ENCODE measurements around the gene PDE9A.

PDE9A gene

GRCh38 chr21:42785666-42786427 lies 132.4 kb downstream of the PDE9A start:
- no peaks in the 10 kb centered on the region for H3K36me3 ChIP-seq (replicated peaks; ENCODE audit: insufficient read depth, low read length)
- no peak for DNase-seq
- peaks cover 93% of the 10 kb centered on the region for H3K27me3 ChIP-seq (replicated peaks; ENCODE audit: insufficient read depth, low read length)
- H3K9me2 ChIP-seq (replicated peaks; ENCODE audit: insufficient read depth, low read length) = no peaks in the 10 kb centered on the region
- H3F3A ChIP-seq (ENCODE audit: insufficient read depth, low read length) = no peaks in the 10 kb centered on the region
- no peak overlapping the region for H3K4me2 ChIP-seq (ENCODE audit: low read depth, low read length)
- H3K79me2 ChIP-seq (ENCODE audit: low read length) = no peaks in the 10 kb centered on the region
- TF ChIP-seq EZH2phosphoT487 (IDR thresholded peaks at IDR 0.05; ENCODE audit: low read length) (0 out of 2 replicates have a peak, but pooled peaks have one; percentile 72), EZH2 (optimal IDR thresholded peaks at IDR 0.05; ENCODE audit: low read depth, low read length) (no peak)
- no peak overlapping the region for H3K27ac ChIP-seq (ENCODE audit: low read length)
- H3K9ac ChIP-seq (ENCODE audit: low read length) = no peak overlapping the region
- H3K4me1 ChIP-seq (ENCODE audit: low read length) = 0 out of 2 replicates have a peak, but pooled peaks cover 5% of the 10 kb centered on the region
- no peaks in the 10 kb centered on the region for H3K9me3 ChIP-seq (replicated peaks; ENCODE audit: insufficient read depth, low read length)
- no peaks in the 10 kb centered on the region; the same call in 1 of the 2 replicates for H4K20me1 ChIP-seq (ENCODE audit: insufficient read depth, low read length)
- no peak overlapping the region for H3K4me3 ChIP-seq (ENCODE audit: low read length)
- H2AFZ ChIP-seq (ENCODE audit: low read length) = no peak overlapping the region

GRCh38 chr21:42786884-42787283 lies 133.5 kb downstream of the PDE9A start:
- no peak for DNase-seq
- Histone ChIP-seq H3F3A (ENCODE audit: insufficient read depth, low read length) (no peaks in the 10 kb centered on the region), H3K9me2 (replicated peaks; ENCODE audit: insufficient read depth, low read length) (no peaks in the 10 kb centered on the region), H4K20me1 (ENCODE audit: insufficient read depth, low read length) (no peaks in the 10 kb centered on the region; the same call in 1 of the 2 replicates), H3K27ac (ENCODE audit: low read length) (no peak overlapping the region), H3K9me3 (replicated peaks; ENCODE audit: insufficient read depth, low read length) (no peaks in the 10 kb centered on the region), H3K79me2 (ENCODE audit: low read length) (no peaks in the 10 kb centered on the region), H3K27me3 (replicated peaks; ENCODE audit: insufficient read depth, low read length) (peaks cover 94% of the 10 kb centered on the region), H3K4me1 (ENCODE audit: low read length) (0 out of 2 replicates have a peak, but pooled peaks cover 5% of the 10 kb centered on the region), H3K9ac (ENCODE audit: low read length) (no peak overlapping the region), H3K4me2 (ENCODE audit: low read depth, low read length) (no peak overlapping the region), H3K36me3 (replicated peaks; ENCODE audit: insufficient read depth, low read length) (no peaks in the 10 kb centered on the region), H2AFZ (ENCODE audit: low read length) (no peak overlapping the region), H3K4me3 (ENCODE audit: low read length) (no peak overlapping the region)
- no peak for TF ChIP-seq CTCF (IDR thresholded peaks at IDR 0.05; ENCODE audit: low read length)
- no peak for TF ChIP-seq EZH2 (optimal IDR thresholded peaks at IDR 0.05; ENCODE audit: low read depth, low read length)
- no peak for TF ChIP-seq EZH2phosphoT487 (IDR thresholded peaks at IDR 0.05; ENCODE audit: low read length)

- no peak for DNase-seq
- no peaks in the 10 kb centered on the region for H3K9me3 ChIP-seq (replicated peaks; ENCODE audit: insufficient read depth, low read length)
- H3K9ac ChIP-seq (ENCODE audit: low read length) = no peak overlapping the region
- H3K27ac ChIP-seq (ENCODE audit: low read length) = no peak overlapping the region
- H3K4me1 ChIP-seq (ENCODE audit: low read length) = 0 out of 2 replicates have a peak, but pooled peaks cover 5% of the 10 kb centered on the region
- TF ChIP-seq EZH2 (optimal IDR thresholded peaks at IDR 0.05; ENCODE audit: low read depth, low read length) (no peak), EZH2phosphoT487 (IDR thresholded peaks at IDR 0.05; ENCODE audit: low read length) (no peak), CTCF (IDR thresholded peaks at IDR 0.05; ENCODE audit: low read length) (no peak)
- no peaks in the 10 kb centered on the region for H3K9me2 ChIP-seq (replicated peaks; ENCODE audit: insufficient read depth, low read length)
- no peaks in the 10 kb centered on the region for H3F3A ChIP-seq (ENCODE audit: insufficient read depth, low read length)
- H3K4me2 ChIP-seq (ENCODE audit: low read depth, low read length) = no peak overlapping the region
- H3K79me2 ChIP-seq (ENCODE audit: low read length) = no peaks in the 10 kb centered on the region
- no peak overlapping the region for H3K4me3 ChIP-seq (ENCODE audit: low read length)
- peaks cover 94% of the 10 kb centered on the region for H3K27me3 ChIP-seq (replicated peaks; ENCODE audit: insufficient read depth, low read length)
- H3K36me3 ChIP-seq (replicated peaks; ENCODE audit: insufficient read depth, low read length) = no peaks in the 10 kb centered on the region
- no peak overlapping the region for H2AFZ ChIP-seq (ENCODE audit: low read length)
- no peaks in the 10 kb centered on the region; the same call in 1 of the 2 replicates for H4K20me1 ChIP-seq (ENCODE audit: insufficient read depth, low read length)
Measured at GRCh38 chr21:42787613-42788012, 134.2 kb downstream of the PDE9A start.
